Cardiac muscle cell (in vitro differentiated cells and primary cell): Measurements from ENCODE around the gene SLK. TPM values are rescaled to one million over a fixed set of nuclear protein-coding genes. Genes with fewer than 3 reads are reported as not detected.

Experiments
- DNase-seq, 2 donors: peaks; one replicate each; pipeline versions ENCODE4 v3.0.0 to v3.0.0-alpha.2; 2010 to 2017; ENCODE audit warnings: low read depth in 1 of 2, low spot score in 1 of 2
- H3K27ac ChIP-seq: fragments of 200-600 bp; sonication (generic); 2 replicates; pipeline ENCODE4 v1.5.1; 2016
- H3K27me3 ChIP-seq: fragments of 200-600 bp; sonication (generic); 2 replicates; pipeline ENCODE4 v1.6.0; 2016; ENCODE audit warnings: control low read depth
- H3K36me3 ChIP-seq: fragments of 200-600 bp; sonication (generic); 2 replicates; pipeline ENCODE4 v1.5.1; 2016; ENCODE audit warnings: control low read depth
- H3K4me1 ChIP-seq: fragments of 200-600 bp; sonication (generic); 2 replicates; pipeline ENCODE4 v1.8.1; 2017; ENCODE audit warnings: low read depth, mild to moderate bottlenecking, mixed run types
- H3K4me3 ChIP-seq: fragments of 200-600 bp; sonication (generic); 2 replicates; pipeline ENCODE4 v1.5.1; 2016; ENCODE audit warnings: mild to moderate bottlenecking
- H3K9me3 ChIP-seq: fragments of 200-600 bp; sonication (generic); 2 replicates; pipeline ENCODE4 v1.5.1; 2017; ENCODE audit warnings: low read depth, mild to moderate bottlenecking, control low read depth
- CTCF ChIP-seq: IDR thresholded peaks from 2 replicates; pipeline ENCODE4 v1.5.1; 2012; ENCODE audit warnings: low read depth, mild to moderate bottlenecking, low read length
- polyA plus RNA-seq: library from polyadenylated mRNA; unstranded; fragments of >200 nt; fragmentation: Nextera tagmentation; extraction: Ambion mirVana; gene quantifications from 2 replicates; pipeline ENCODE4 v1.2.1, GENCODE V29; 2016
- total RNA-seq: library from RNA; depleted of rRNA; stranded (reverse); fragments of >200 nt; gene quantifications from 2 replicates; pipeline ENCODE4 v1.2.3, GENCODE V29; 2016

SLK gene
- total and polyA plus RNA-seq, 2 experiments from 2014 or later = 24.1 to 43.8 TPM

GRCh38 chr10:103929381-103929921, 37.5 kb upstream of the SLK start:
- H3K4me1 ChIP-seq = no peaks in the 10 kb centered on the region
- H3K27me3 ChIP-seq = no peaks in the 10 kb centered on the region
- no peak overlapping the region for H3K4me3 ChIP-seq
- DNase-seq = peak in 1 of 2 donors; percentile 43
- H3K27ac ChIP-seq = no peak overlapping the region
- no peak for TF ChIP-seq CTCF
- H3K9me3 ChIP-seq = no peaks in the 10 kb centered on the region
- no peaks in the 10 kb centered on the region for H3K36me3 ChIP-seq

DNA sequence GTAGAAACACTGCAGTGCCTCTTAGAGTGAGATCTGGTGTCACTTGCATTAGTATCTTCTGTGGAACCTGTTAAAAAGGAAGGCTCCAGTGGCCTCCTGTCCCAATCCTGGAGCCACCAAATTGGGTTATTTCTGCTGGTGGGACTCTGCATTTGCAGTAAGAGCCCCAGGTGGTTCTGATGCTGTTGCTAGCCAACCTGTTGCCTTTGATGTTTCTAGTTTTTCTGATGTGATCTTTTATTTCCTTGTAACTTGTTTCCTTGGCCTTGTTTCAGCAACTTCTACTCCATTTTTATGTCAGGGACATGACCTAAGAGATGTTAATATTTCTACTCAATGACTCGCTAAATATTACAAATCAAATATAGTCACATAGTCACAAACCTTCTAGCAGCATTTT, 36.5 kb upstream of the SLK start:
- no peak overlapping the region for H3K4me3 ChIP-seq
- no peak for TF ChIP-seq CTCF
- no peak overlapping the region for H3K27ac ChIP-seq
- DNase-seq = no peak
- no peaks in the 10 kb centered on the region for H3K4me1 ChIP-seq
- no peaks in the 10 kb centered on the region for H3K27me3 ChIP-seq
- H3K36me3 ChIP-seq = no peaks in the 10 kb centered on the region
- no peaks in the 10 kb centered on the region for H3K9me3 ChIP-seq

DNA sequence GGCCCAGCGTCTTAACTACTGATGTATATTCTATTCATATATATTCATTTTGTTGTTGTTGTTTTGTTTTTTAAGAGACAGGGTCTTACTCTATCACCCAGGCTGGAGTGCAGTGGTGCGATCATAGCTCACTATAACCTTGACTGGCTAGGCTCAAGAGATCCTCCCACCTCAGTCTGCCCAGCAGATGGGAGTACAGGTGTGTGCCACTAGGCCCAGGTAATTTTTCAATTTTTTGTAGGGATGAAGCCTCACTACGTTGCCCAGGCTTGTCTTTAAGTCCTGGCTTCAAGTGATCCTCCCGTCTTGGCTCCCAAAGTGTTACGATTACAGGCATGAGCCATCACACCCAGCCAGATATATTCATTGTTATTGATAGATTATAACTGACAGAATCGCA, 36.1 kb upstream of the SLK start:
- Histone ChIP-seq H3K9me3 (no peaks in the 10 kb centered on the region), H3K36me3 (no peaks in the 10 kb centered on the region), H3K27me3 (no peaks in the 10 kb centered on the region), H3K4me3 (no peak overlapping the region), H3K27ac (no peak overlapping the region), H3K4me1 (no peaks in the 10 kb centered on the region)
- no peak for DNase-seq
- TF ChIP-seq CTCF = no peak

DNA sequence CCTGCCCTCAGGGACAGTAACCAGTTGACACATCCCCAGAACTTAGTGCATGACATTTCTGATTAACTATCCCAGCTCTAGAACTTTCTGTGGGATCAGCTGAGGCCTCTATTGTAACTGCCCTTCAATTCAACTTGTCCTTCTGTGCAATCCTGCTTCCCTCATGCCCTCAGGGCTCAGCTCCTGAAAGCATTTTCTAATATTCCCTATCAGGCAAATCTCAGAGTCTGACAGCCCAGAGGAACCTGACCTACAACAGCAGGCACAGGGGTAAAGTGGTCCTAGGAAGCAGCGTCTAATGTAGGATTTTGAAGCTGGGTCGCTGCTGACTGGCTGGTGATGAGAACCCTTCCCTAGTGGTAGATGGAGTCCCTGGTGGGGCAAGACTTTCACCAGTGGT, 35.3 kb upstream of the SLK start:
- H3K4me1 ChIP-seq = no peaks in the 10 kb centered on the region
- no peak overlapping the region for H3K4me3 ChIP-seq
- TF ChIP-seq CTCF = no peak
- H3K9me3 ChIP-seq = no peaks in the 10 kb centered on the region
- H3K27ac ChIP-seq = no peak overlapping the region
- no peaks in the 10 kb centered on the region for H3K36me3 ChIP-seq
- H3K27me3 ChIP-seq = no peaks in the 10 kb centered on the region
- no peak for DNase-seq

DNA sequence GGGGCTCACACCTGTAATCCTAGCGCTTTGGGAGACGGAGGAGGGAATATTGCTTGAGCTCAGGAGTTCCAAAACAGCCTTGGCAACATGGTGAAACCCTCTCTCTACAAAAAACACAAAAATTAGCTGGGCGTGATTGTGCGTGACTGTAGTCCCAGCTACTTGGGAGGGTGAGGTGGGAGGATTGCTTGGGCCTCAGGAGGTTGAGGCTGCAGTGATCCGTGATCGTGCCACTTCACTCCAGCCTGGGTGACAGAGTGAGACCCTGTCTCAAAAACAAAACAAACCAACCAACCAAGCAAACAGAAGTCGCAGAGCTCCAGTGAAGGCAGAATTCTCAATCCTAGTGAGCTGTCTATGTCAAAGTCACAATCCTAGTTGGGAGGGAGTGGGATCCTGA, 34.7 kb upstream of the SLK start:
- no peak for TF ChIP-seq CTCF
- Histone ChIP-seq H3K27me3 (no peaks in the 10 kb centered on the region), H3K9me3 (no peaks in the 10 kb centered on the region), H3K27ac (no peak overlapping the region), H3K4me3 (no peak overlapping the region), H3K4me1 (no peaks in the 10 kb centered on the region), H3K36me3 (no peaks in the 10 kb centered on the region)
- no peak for DNase-seq

DNA sequence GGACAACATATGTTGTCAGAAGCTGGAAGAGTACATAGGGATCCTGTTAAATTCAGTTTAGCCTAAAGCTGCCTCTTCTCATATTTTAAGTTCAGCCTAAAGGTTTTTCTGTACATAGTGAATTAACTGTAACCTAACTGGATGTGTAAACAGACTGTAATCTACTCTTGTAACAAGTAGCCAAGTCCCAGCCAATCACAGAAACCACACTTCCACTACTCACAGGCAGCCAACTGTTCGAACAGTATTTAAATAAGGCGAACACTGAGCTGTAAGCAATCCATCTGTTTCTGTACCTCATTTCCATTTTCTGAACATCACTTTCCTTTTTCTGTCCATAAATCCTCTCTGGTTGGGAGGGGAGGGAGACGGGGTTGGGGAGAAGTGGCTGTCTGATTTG, 34.0 kb upstream of the SLK start:
- Histone ChIP-seq H3K36me3 (no peaks in the 10 kb centered on the region), H3K4me3 (no peak overlapping the region), H3K27ac (no peak overlapping the region), H3K9me3 (no peaks in the 10 kb centered on the region), H3K27me3 (no peaks in the 10 kb centered on the region), H3K4me1 (no peaks in the 10 kb centered on the region)
- DNase-seq = no peak
- no peak for TF ChIP-seq CTCF
